Measurements from ENCODE around the gene RPS27. TPM values are rescaled to one million over a fixed set of nuclear protein-coding genes. Genes with fewer than 3 reads are reported as not detected.

RPS27 gene
- total and polyA plus RNA-seq, 2 of the 13 experiments (the other 11 are each of a cell fraction or from before 2014, with no cell fraction given) = 3,737 to 9,964 TPM

GRCh38 chr1:153977250-153978240, 13.0 kb upstream of the RPS27 start, which contains the start of gene JTB (continued):
- peak; percentile 47; the same call in 1 of the 2 replicates for TF ChIP-seq GMEB2 (CRISPR knock-in tag; IDR thresholded peaks at IDR 0.05; ENCODE audit: low read depth)
- peak; percentile 36; the same call in 1 of the 2 replicates for TF ChIP-seq KLF6 (CRISPR knock-in tag; IDR thresholded peaks at IDR 0.05)
- TF ChIP-seq MBNL3 (CRISPR knock-in tag; conservative IDR thresholded peaks at IDR 0.05) = no peak
- TF ChIP-seq ZNF34 (CRISPR knock-in tag; IDR thresholded peaks at IDR 0.05; ENCODE audit: borderline replicate concordance) = no peak
- no peak for TF ChIP-seq ZNF761 (CRISPR knock-in tag; conservative IDR thresholded peaks at IDR 0.05)
- TF ChIP-seq CEBPB (IDR thresholded peaks at IDR 0.05; ENCODE audit: borderline replicate concordance, low read depth, low read length) = peak; percentile 31; the same call in 1 of the 2 replicates
- TF ChIP-seq TCF12 (IDR thresholded peaks at IDR 0.05) = no peak
- TF ChIP-seq TCF12 (CRISPR knock-in tag; IDR thresholded peaks at IDR 0.05) = peak; percentile 77; the same call in 1 of the 2 replicates
- no peak for TF ChIP-seq HDAC6 (IDR thresholded peaks at IDR 0.05; ENCODE audit: low read depth, low read length)
- no peak for TF ChIP-seq ZNF609 (CRISPR knock-in tag; IDR thresholded peaks at IDR 0.05; ENCODE audit: borderline replicate concordance)
- 0 out of 2 replicates have a peak, but pooled peaks have one; percentile 76 for TF ChIP-seq ZNF678 (CRISPR knock-in tag; IDR thresholded peaks at IDR 0.05)
- no peak for TF ChIP-seq NR3C1 (CRISPR knock-in tag; IDR thresholded peaks at IDR 0.05)
- TF ChIP-seq SMAD1 (CRISPR knock-in tag; IDR thresholded peaks at IDR 0.05; ENCODE audit: borderline replicate concordance, low read depth) = peak; percentile 81; the same call in 1 of the 2 replicates
- peak; percentile 76 for TF ChIP-seq HNRNPLL (IDR thresholded peaks at IDR 0.05; ENCODE audit: low read depth, low read length, poor library complexity, severe bottlenecking)
- TF ChIP-seq NFYC (CRISPR knock-in tag; IDR thresholded peaks at IDR 0.05) = peak; percentile 60
- peak; percentile 24; the same call in 1 of the 2 replicates for TF ChIP-seq ZNF703 (CRISPR knock-in tag; IDR thresholded peaks at IDR 0.05; ENCODE audit: borderline replicate concordance)
- no peak for TF ChIP-seq RFX5 (IDR thresholded peaks at IDR 0.05; ENCODE audit: low read depth, low read length)
- peak; percentile 42; the same call in 1 of the 3 replicates for TF ChIP-seq MXI1 (IDR thresholded peaks at IDR 0.05; ENCODE audit: borderline replicate concordance, low read depth, low read length)
- no peak for TF ChIP-seq SYNCRIP (IDR thresholded peaks at IDR 0.05; ENCODE audit: insufficient read depth, low read depth, low read length)
- peak; percentile 32; the same call in 1 of the 2 replicates for TF ChIP-seq HIC2 (CRISPR knock-in tag; IDR thresholded peaks at IDR 0.05; ENCODE audit: low read depth)
